ENCODE results near the gene ELFN2.

GRCh38 chr22:37377138-37377537 lies 50.1 kb downstream of the ELFN2 start:
- TF ChIP-seq FOXK2 (IDR thresholded peaks at IDR 0.05) (no peak), PKNOX1 (IDR thresholded peaks at IDR 0.05) (no peak), SUZ12 (IDR thresholded peaks at IDR 0.05) (no peak), HDGF (IDR thresholded peaks at IDR 0.05; ENCODE audit: borderline replicate concordance) (no peak), ARNT (IDR thresholded peaks at IDR 0.05) (no peak), ZNF384 (IDR thresholded peaks at IDR 0.05) (no peak), FOXA1 (IDR thresholded peaks at IDR 0.05) (no peak), BHLHE40 (IDR thresholded peaks at IDR 0.05; ENCODE audit: borderline replicate concordance) (no peak), SP1 (IDR thresholded peaks at IDR 0.05) (no peak), CTBP1 (IDR thresholded peaks at IDR 0.05; ENCODE audit: borderline replicate concordance) (no peak), NFRKB (IDR thresholded peaks at IDR 0.05) (no peak), ELF4 (IDR thresholded peaks at IDR 0.05) (no peak), TARDBP (IDR thresholded peaks at IDR 0.05) (no peak), LEF1 (IDR thresholded peaks at IDR 0.05; ENCODE audit: borderline replicate concordance) (no peak)
